ENCODE data around the gene CCL7.
A peak's percentile ranks its signal among the peaks of the same experiment; 100 is the strongest.

The CCL7 gene

DNA sequence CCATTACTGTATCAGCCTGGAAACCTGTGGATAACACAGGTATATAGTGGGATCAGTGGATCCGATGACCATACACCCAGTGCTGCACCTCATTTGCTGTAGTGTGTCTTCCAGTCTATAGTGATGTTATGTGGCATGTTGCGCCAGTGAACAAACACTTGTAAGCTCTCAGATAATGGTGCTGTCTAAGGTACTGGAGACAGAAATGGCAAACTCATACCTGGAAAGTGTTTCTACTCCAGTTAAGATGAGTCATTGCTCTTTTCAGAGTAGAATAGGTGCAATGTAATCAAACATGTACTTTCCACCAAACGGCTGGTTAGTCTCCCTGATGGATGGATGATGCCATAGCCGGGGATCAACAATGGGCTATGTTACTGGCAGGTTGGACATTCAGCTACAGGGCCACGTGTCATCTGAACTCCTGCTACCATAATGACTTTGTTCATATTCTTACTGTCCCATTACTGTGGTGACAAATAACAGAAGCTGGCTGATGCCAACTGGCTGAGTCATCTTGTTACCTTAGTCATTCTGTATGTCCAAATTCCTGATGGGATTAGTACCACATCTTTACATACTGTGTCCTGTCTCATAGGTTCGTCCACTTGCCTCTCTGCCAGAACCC lies 21.8 kb downstream of the CCL7 start:
- no peak for DNase-seq

DNA sequence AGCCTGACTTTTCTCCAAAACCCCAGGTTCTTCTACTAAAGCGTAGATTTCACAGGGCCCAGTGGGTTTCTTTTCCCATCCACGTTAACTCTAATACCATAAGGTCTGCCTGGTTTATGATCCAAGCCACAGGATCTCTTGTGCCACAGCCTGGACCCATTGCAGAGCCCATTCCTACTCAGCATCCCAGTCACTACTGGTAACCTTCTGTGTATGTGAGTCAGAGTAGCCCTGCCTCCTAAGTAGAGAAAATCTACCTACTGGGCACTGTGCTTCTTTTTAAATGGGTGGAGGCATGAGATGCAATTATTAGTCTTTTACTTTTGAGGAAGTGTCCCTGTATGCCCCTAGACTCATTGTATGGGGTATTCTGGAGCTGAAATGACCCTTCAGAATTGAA lies 29.0 kb downstream of the CCL7 start:
- no peak for DNase-seq

DNA sequence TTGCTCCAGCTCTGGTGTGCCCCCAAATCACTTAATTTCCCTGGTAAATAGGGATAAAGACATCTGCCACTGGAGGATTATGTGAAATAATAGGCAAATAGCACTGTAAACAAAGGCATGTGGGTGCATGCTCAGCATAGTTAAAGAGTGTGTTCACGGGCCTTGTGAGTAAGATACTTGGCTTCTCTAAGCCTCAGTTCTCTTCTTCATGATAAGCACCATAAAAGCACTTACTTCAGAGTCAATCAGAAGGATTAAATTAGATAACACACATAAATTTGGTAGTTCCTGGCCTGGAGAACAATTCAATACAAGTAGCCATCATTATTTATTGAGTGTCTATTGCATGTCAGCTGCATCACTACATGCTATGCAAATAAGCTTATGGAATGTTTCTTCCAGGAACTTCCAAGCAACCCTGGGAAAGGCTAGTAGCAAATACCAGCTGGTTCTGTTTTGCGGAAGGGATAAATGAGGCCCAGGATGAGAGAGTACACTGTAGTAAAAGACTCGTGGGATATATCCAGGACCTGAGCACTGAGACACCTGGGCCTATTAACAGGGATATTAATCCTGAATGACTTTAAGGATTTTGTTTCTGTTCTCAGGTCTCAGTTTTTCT lies 30.0 kb downstream of the CCL7 start:
- DNase-seq, result no peak

DNA sequence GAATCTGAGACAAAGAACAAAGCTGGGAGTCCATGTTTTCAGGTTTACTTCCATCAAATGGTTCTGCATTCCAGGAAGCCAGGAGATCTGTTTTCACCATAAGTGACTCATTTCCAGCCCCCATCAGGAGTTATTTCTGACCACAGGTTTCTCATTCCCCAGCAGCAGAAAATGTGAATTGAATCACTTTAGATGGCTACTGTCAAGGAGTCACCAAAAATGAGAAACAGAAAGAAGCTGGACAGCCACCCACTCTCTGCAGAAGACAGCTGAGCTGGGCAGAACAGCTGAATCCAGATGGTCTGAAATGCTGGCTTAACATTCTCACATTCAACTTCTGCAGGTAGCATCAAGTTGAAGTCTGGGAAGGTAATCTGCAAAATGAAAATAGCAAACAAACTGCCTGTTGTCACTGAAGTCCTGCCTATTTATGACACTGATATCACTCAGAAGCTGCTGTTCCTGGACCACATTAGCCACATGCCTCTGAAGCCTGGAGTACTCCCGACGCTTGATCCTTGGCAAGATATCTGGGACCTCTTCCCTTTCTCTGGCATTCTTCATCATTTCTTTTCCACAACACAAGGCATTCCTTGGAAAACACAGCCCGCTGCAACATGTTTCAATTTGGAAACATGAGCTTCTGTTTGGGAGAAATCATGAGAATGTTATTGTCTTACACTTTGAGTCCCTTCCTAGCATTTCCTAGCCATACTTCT lies 30.8 kb downstream of the CCL7 start:
- no peak for DNase-seq

DNA sequence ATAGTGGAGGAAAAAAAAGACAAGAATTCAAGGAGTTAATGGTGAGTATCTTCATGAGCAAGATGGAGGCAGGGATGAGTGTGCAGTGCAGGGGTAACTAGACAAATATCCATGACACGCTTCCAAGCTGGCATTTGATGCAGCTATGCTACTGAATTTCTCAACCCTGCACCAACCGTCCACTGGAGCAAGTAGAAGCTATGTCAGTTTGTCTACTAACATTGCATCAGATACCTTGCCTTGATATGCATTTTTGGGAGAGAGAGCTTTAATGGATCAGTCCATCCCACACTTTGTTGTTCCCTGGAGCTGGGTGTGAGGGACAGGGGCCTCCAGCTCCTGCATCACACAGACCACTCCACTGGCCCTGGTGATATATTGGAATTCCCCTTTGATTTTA lies 32.0 kb downstream of the CCL7 start:
- DNase-seq, result no peak

DNA sequence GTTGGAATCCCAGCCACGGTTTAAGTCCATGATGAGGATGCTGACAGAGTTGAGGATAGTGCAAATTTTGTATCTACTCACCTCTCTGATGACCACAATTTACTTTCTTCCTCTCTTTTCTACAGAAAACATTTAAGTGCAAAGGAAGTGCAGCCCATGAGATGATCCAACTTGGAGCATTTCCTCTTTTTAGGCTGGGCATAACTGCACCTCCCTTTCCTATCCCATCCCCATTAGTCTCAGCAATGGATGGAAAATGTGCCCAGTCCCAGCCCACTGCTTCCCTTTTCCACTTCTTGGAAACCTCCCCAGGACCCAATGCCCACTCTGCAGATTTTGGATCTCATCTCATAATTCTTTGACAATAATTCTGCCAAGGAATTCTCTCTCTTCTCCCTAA lies 32.6 kb downstream of the CCL7 start:
- no peak for DNase-seq

DNA sequence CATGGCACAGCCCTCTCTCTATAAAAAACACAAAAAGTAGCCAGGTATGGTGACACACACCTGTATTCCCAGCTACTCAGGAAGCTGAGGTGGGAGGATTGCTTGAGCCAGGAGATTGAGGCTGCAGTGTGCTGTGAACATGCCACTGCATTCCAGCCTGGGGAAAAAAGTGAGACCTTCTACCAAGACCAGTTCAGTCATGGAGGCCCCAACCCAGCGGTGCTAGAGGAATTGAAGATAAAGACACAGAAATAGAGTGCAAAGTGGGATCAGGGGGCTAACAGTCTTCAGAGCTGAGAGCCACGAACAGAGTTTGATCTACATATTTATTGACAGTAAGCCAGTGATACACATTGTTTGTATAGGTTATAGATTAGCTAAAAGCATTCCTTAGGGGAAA lies 33.6 kb downstream of the CCL7 start:
- no peak for DNase-seq

DNA sequence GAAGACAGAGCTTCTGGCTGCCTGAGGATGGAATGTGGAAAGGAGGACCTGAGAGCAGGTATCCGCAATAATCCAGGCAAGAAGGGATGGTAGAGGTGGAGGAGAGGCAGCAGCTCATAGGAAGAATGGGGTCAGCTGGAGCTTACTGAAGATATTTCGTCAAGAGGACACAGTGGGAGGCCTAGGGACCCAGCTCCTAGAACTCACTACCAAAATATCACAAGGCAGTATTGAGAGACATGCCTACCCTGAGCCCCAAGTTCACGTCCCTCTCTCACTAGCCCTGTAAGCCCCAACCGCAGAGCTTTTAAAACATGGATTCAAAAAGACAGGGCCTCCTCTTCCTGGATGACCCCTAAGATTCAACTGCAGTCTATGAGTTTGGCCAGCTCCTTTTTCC lies 35.0 kb downstream of the CCL7 start:
- DNase-seq, result no peak

DNA sequence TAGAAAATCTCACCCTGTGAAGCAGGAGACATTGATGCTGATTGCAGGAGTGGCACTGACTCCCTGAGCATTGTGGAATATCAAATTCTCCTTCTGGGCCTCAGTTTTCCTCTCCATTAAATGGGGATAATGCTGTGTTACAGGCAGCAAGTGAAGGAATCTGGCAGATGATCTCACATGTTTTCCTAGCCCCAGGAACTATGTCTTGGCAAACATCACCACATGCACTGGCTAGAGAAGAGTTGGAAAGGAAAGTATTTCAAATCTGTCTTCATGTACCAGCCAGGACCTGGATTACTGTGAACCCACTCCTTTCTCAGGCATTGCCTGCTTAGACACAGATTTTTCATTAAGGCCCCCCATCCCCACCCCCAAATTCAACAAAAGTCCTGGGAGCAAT lies 35.6 kb downstream of the CCL7 start:
- no peak for DNase-seq

DNA sequence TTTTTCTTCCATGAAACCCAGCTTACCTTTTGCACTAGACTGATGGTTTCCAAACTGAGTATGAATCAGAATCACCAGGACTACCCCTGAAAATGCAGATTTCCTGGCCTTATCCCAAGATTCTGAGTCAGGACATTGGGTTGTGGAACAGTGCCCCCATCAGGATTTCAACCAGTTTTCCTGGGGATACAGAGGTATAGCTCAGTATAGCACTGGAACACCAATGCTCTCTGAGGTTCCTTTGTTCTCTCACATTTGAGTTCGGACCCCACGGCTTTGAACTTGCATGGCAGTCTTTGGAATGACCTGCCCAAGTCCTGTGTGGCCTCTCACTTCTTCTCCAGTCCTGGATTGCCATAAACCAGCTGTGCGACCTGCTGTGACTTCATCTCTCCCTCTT lies 36.4 kb downstream of the CCL7 start:
- DNase-seq, result peak; percentile 3

DNA sequence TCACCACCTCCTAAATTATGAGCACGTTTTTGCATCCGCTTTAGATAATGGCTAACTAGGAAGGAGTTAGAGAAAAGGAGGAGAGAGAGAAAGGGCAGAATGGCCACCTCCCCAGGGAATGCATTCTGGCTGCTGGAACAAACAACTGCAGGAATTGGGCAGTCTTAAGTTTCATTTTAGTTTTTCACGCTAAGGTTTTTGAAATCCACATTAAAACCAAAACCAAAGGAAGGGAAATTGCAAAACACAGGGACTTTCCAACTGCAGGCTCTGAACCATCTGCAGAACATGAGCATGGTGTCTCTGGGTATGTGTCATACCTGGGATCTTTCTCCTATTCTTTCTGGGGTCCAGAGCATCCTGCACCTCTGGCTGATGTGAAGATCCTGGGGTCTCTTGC lies 37.1 kb downstream of the CCL7 start:
- DNase-seq, result no peak

DNA sequence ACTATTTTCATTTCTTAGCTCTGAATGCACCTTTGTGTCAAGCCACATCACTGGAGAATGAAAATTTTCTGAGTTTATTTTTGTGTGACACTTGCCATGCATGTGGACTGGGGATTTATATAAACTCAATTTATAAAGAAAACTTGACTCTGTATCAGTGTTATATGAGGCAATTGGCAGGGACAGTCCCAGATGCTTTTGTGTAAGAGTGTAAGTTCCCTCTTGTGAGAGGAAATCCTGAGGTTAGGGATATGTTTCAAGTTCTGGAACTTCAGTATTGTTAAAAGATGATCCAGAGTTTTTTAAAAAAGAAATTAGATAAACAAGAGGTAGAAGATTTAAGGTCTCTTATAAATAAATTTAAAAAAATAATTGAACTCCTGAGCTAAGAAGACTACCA lies 38.4 kb downstream of the CCL7 start:
- no peak for DNase-seq

DNA sequence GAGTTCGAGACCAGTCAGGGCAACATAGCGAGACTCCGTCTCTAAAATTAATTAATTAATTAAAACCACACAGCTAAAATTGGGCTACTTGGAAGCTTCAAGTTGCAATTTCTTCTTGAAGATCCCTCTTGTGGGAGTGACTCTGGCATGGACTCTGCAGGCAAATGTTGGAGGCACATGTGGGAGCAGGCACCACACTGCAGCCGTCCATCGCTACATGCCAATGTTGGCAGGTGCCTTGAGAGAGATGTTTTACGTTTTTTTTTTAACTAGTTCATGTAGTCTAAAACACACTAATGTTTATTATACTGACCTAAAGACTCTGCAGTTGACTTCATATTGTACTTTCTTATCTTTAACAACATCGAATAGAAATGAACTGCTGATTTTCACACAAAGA lies 41.3 kb downstream of the CCL7 start:
- no peak for DNase-seq

DNA sequence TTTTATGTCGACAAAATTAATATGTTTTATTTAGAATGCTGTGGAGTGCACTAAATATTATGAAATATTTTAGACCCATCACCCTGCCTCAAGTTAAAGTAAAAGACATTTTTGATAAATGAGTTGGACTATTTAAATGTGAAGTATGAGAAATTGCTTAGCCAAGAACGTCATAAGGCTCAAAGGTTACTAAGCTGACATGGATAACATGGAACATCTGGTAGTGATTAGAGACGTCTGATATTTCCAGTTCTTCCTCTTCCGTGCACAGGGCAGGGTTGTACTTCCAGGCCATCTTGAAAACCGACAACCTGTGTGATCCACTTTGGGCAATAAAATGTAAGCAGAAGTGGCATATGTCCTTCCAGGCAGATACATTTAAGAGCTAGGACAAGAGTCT lies 42.1 kb downstream of the CCL7 start:
- DNase-seq, result no peak

DNA sequence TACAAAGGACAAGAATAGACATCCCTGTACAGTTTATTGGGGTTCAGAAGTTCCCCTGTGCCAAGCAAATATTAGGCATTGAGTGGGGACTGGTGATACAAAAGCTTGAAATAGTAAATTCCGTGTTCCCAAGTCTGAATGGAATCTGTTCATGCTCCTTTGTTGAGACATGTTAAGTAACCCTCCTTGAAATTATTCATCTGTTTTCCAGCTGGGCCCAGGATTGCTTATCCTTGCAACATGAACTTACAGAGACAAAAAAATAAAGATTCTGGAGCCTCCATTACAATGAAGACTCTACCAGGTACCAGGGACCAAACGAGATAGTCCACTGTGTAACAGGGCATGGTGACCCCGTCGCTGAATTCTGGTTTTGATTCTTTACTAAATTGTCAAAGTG lies 43.1 kb downstream of the CCL7 start:
- no peak for DNase-seq

DNA sequence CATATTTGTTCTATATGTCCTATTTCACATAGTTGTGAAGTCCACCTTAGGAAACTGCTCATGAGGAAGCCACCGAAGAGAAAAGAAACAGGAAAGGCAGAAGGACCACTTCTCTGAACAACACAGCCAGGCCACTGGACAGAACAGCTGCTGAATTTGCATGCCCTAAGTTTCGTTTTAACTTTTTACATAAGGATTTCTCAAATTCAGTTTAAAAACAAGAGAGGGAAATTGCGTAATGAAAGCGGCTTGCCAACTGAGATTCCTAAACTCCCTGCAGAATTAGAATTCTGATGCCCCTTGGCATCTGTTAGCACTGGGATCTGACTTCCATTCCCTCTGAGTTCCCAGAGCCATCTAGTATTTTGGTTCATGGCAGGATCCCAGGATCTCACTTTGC lies 44.3 kb downstream of the CCL7 start:
- DNase-seq, result no peak

DNA sequence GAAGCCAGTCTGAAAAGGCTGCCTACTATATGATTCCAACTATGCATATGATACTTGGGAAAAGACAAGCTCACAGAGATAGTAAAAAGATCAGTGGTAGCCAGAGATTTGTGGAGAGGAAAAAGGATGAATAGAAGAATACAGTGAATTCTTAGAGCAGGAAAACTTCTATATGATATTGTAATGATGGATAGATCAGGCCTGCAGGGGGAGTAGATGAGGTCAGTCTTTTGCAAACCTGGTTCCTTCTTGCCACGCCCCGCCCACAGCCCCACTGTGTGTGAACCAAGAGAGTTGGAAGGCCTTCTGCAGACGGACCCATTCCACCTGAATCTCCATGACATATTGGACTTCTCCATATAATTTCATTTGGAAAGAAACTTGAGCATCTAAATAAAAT lies 48.5 kb downstream of the CCL7 start:
- peak; percentile 0 to 22 for DNase-seq

DNA sequence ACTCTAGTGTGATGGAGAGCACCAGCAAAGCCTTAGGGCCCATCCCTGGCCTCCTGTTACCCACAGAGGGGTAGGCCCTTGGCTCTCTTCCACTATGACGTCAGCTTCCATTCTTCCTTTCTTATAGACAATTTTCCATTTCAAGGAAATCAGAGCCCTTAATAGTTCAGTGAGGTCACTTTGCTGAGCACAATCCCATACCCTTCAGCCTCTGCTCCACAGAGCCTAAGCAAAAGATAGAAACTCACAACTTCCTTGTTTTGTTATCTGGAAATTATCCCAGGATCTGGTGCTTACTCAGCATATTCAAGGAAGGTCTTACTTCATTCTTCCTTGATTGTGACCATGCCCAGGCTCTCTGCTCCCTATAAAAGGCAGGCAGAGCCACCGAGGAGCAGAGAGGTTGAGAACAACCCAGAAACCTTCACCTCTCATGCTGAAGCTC lies 49.0 kb downstream of the CCL7 start, which contains the start of gene CCL8:
Gene CCL8 (plus strand): TSS at position 397 of the 445 bp plus-strand sequence. CDS start 67 bp downstream, outside the sequence.
- DNase-seq, result no peak
